ENCODE results near the gene SGPL1. TPM values are rescaled to one million over a fixed set of nuclear protein-coding genes. Genes with fewer than 3 reads are reported as not detected.
"Not testable (repeated sequence)": the region's sequence is repeated elsewhere in the genome, so short reads cannot be mapped to it uniquely, and the experiment has no call there.

Gene SGPL1
- total RNA-seq, 3 donors from 2014 or later (not counting 1 experiment from before 2014, with no cell fraction given) = 33.7 to 48.4 (median 47.8) TPM

DNA sequence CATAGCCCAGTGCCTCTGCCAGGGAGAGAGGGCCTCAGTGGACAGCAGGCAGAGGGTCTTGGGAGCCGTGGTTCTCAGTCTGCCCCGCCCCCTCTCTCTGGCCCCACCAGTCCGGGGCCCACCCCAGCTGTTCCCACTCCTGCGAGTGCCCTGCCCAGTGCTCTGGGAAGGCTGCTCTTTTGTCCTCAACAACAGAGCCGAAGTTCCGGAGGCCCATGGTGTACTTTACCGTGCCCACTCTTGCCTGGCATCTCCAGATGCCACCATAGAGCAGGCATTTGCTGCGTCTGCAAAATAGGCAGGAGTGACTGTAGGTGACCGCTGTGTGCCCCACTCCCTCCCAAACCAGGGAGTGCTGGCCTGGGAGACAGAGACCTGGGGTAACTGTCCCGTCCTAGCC, 101.9 kb downstream of the SGPL1 start:
- TF ChIP-seq, protein P1, sequence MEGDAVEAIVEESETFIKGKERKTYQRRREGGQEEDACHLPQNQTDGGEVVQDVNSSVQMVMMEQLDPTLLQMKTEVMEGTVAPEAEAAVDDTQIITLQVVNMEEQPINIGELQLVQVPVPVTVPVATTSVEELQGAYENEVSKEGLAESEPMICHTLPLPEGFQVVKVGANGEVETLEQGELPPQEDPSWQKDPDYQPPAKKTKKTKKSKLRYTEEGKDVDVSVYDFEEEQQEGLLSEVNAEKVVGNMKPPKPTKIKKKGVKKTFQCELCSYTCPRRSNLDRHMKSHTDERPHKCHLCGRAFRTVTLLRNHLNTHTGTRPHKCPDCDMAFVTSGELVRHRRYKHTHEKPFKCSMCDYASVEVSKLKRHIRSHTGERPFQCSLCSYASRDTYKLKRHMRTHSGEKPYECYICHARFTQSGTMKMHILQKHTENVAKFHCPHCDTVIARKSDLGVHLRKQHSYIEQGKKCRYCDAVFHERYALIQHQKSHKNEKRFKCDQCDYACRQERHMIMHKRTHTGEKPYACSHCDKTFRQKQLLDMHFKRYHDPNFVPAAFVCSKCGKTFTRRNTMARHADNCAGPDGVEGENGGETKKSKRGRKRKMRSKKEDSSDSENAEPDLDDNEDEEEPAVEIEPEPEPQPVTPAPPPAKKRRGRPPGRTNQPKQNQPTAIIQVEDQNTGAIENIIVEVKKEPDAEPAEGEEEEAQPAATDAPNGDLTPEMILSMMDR (IDR thresholded peaks at IDR 0.05) = no peak
- no peaks in the 10 kb centered on the region for H3K36me3 Mint-ChIP-seq
- H3K4me3 Mint-ChIP-seq = no peak overlapping the region
- no peak overlapping the region for H3K4me3 ChIP-seq (ENCODE audit: low read length)
- no peak for DNase-seq
- ATAC-seq = no peak
- no peaks in the 10 kb centered on the region for H3K9me3 Mint-ChIP-seq
- H3K27ac ChIP-seq (ENCODE audit: low read length) = no peak overlapping the region
- no peaks in the 10 kb centered on the region for H3K4me1 Mint-ChIP-seq
- H3K27me3 Mint-ChIP-seq (ENCODE audit: low read depth in 2 of 2) = peaks cover 5% of the 10 kb centered on the region in 2 donors
- no peaks in the 10 kb centered on the region for H3K9me3 ChIP-seq (ENCODE audit: control insufficient read depth, insufficient read depth, low read length)
- H3K4me1 ChIP-seq (ENCODE audit: control insufficient read depth, insufficient read depth, low read length) = no peaks in the 10 kb centered on the region
- 89% methylated on average over 9 of the region's 10 CpGs for WGBS (ENCODE audit: insufficient coverage)
- intact Hi-C loops (cut with micrococcal nuclease) = no loop called here
- no peaks in the 10 kb centered on the region for H3K36me3 ChIP-seq (ENCODE audit: control insufficient read depth, insufficient read depth, low read length)
- no peak overlapping the region for H3K27ac Mint-ChIP-seq
- no peaks in the 10 kb centered on the region for H3K27me3 ChIP-seq (ENCODE audit: control insufficient read depth, insufficient read depth, low read length)

DNA sequence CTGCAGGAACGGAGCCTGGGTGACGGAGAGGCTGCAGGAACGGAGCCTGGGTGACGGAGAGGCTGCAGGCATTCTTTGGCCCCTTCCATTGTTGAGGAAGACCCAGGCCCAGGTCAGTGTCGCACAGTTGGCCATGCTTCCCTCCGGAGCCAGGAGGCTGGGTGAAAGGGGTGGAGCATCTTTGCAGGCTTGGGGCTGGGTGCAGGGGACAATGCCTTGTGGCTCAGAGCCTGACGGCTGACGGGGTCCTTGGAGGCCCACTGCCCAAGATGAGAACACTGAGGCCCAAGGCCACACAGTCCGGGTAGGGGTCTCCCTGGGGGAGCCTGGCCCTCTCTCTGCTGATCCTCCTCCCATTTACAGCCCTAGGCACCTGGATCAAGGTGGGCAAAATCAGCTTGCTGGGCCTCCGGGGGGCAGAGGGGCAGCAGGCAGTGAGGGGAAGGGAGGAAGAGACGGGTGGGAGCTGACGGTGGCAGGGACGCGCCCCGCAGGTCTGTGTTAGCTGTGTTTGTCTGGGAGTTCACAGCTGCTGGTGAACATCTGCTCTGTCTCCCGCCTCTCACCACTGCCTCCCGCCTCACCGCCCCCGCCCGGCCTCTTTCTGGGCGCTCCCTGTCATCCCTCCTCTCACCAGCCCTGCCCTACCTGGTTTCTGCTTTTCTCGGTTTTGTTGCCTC, 103.2 kb downstream of the SGPL1 start:
- Mint-ChIP-seq H3K27ac (no peak overlapping the region), H3K9me3 (no peaks in the 10 kb centered on the region), H3K27me3 (ENCODE audit: low read depth in 2 of 2) (peaks cover 3 to 5% of the 10 kb centered on the region in 2 donors), H3K36me3 (no peaks in the 10 kb centered on the region), H3K4me1 (no peaks in the 10 kb centered on the region), H3K4me3 (no peak overlapping the region)
- TF ChIP-seq, protein P1 (IDR thresholded peaks at IDR 0.05) = no peak
- ATAC-seq (no peak), DNase-seq (no peak)
- WGBS (ENCODE audit: insufficient coverage) = 72% methylated on average over 19 of the region's 22 CpGs
- Histone ChIP-seq H3K9me3 (ENCODE audit: control insufficient read depth, insufficient read depth, low read length) (no peaks in the 10 kb centered on the region), H3K4me3 (ENCODE audit: low read length) (no peak overlapping the region), H3K36me3 (ENCODE audit: control insufficient read depth, insufficient read depth, low read length) (no peaks in the 10 kb centered on the region), H3K4me1 (ENCODE audit: control insufficient read depth, insufficient read depth, low read length) (no peaks in the 10 kb centered on the region), H3K27ac (ENCODE audit: low read length) (no peak overlapping the region), H3K27me3 (ENCODE audit: control insufficient read depth, insufficient read depth, low read length) (no peaks in the 10 kb centered on the region)
- intact Hi-C loops (cut with micrococcal nuclease) = no loop called here

DNA sequence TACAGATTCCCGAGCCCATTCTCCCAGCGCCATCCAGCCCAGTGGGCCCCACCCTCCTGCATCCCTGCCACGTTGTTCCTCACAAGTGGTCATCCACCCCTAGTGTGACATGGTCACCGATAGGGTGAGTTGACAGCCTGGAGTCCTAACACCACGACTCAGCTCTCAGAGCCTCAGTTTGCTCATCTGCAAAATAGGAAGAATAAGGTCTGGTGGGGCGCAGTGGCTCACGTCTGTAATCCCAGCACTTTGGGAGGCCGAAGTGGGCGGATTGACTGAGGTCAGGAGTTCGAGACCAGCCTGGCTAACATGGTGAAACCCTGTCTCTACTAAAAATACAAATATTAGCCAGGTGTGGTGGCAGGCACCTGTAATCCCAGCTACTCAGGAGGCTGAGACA, 104.2 kb downstream of the SGPL1 start:
- H3K27ac ChIP-seq (ENCODE audit: low read length); intact Hi-C loops (cut with micrococcal nuclease): not testable (repeated sequence)
- WGBS (ENCODE audit: insufficient coverage) = 91% methylated on average over 10 of the region's 10 CpGs

DNA sequence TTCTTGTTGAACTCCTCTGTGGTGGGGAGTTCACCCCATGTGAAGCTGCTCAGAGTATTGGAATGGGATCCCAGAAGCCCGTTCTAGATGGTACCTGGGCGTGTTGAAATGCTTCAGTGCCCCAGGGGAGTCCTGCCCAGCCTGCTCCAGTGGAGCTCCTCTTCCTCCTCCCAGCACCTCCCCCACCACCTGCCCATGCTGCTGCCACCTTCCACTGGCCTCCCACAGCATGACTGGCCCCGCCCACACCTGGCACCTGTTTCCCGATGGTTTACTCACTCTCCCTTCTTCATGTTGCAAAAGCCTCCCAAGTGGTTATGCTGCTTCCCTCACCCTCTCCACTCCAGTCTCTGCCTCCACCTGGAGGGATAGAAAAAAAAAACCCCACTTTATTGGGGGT, 104.8 kb downstream of the SGPL1 start:
- TF ChIP-seq, protein P1 (IDR thresholded peaks at IDR 0.05) = no peak
- no peaks in the 10 kb centered on the region for H3K36me3 Mint-ChIP-seq
- Histone ChIP-seq H3K27ac (ENCODE audit: low read length) (no peak overlapping the region), H3K4me3 (ENCODE audit: low read length) (no peak overlapping the region), H3K9me3 (ENCODE audit: control insufficient read depth, insufficient read depth, low read length) (no peaks in the 10 kb centered on the region), H3K27me3 (ENCODE audit: control insufficient read depth, insufficient read depth, low read length) (no peaks in the 10 kb centered on the region), H3K4me1 (ENCODE audit: control insufficient read depth, insufficient read depth, low read length) (peaks cover 2% of the 10 kb centered on the region), H3K36me3 (ENCODE audit: control insufficient read depth, insufficient read depth, low read length) (no peaks in the 10 kb centered on the region)
- no peak overlapping the region for H3K4me3 Mint-ChIP-seq
- H3K4me1 Mint-ChIP-seq = peaks cover 6 to 7% of the 10 kb centered on the region in 2 donors
- 83% methylated on average over 4 of the region's 4 CpGs for WGBS (ENCODE audit: insufficient coverage)
- intact Hi-C loops (cut with micrococcal nuclease) = no loop called here
- DNase-seq (no peak), ATAC-seq (no peak)
- H3K9me3 Mint-ChIP-seq = no peaks in the 10 kb centered on the region
- H3K27ac Mint-ChIP-seq = no peak overlapping the region
- H3K27me3 Mint-ChIP-seq (ENCODE audit: low read depth in 2 of 2) = peaks cover 3 to 12% of the 10 kb centered on the region in 2 donors

More for the DNA sequence above, 104.2 kb downstream of the SGPL1 start:
- not testable (repeated sequence) for DNase-seq; H3K4me3 ChIP-seq (ENCODE audit: low read length); H3K4me1 ChIP-seq (ENCODE audit: control insufficient read depth, insufficient read depth, low read length); ATAC-seq; H3K36me3 ChIP-seq (ENCODE audit: control insufficient read depth, insufficient read depth, low read length); H3K27me3 Mint-ChIP-seq (ENCODE audit: low read depth in 2 of 2); H3K4me3 Mint-ChIP-seq; H3K27ac Mint-ChIP-seq; H3K9me3 ChIP-seq (ENCODE audit: control insufficient read depth, insufficient read depth, low read length); H3K9me3 Mint-ChIP-seq; H3K4me1 Mint-ChIP-seq; H3K27me3 ChIP-seq (ENCODE audit: control insufficient read depth, insufficient read depth, low read length); H3K36me3 Mint-ChIP-seq

Measured in natural killer cell (primary cell).